Ishikawa (cell line): ENCODE measurements around the gene KIAA1671.

ENCODE experiments used
- EP300 ChIP-seq: IDR thresholded peaks from 2 replicates; pipeline ENCODE4 v1.6.1; 2012; ENCODE audit warnings: borderline replicate concordance
- RAD21 ChIP-seq: IDR thresholded peaks from 2 replicates; pipeline ENCODE4 v1.6.1; 2012; ENCODE audit warnings: low read depth
- REST ChIP-seq: IDR thresholded peaks from 2 replicates; pipeline ENCODE4 v1.6.1; 2012; ENCODE audit warnings: low read depth, mild to moderate bottlenecking
- TAF1 ChIP-seq: IDR thresholded peaks from 2 replicates; pipeline ENCODE4 v1.6.1; 2012; ENCODE audit warnings: low read depth, mild to moderate bottlenecking
- TEAD4 ChIP-seq: IDR thresholded peaks from 2 replicates; pipeline ENCODE4 v1.6.1; 2012
- YY1 ChIP-seq: IDR thresholded peaks from 2 replicates; pipeline ENCODE4 v1.6.1; 2012; ENCODE audit warnings: low read depth

GRCh38 chr22:25101501-25101900 is 149.0 kb downstream of the KIAA1671 start:
- TF ChIP-seq EP300 (no peak), RAD21 (no peak), YY1 (no peak), TEAD4 (no peak), REST (no peak), TAF1 (no peak)
